ENCODE measurements around the gene CUX1.

- TF ChIP-seq ARID4B (CRISPR knock-in tag; IDR thresholded peaks at IDR 0.05; ENCODE audit: borderline replicate concordance) (no peak), ZNF416 (CRISPR knock-in tag; IDR thresholded peaks at IDR 0.05) (no peak), MXD4 (CRISPR knock-in tag; IDR thresholded peaks at IDR 0.05; ENCODE audit: borderline replicate concordance) (no peak), CTCF (IDR thresholded peaks at IDR 0.05) (no peak), ZNF232 (CRISPR knock-in tag; IDR thresholded peaks at IDR 0.05) (no peak), SP1 (CRISPR knock-in tag; conservative IDR thresholded peaks at IDR 0.05) (no peak), FOXJ3 (CRISPR knock-in tag; IDR thresholded peaks at IDR 0.05; ENCODE audit: borderline replicate concordance) (no peak), NFE2L1 (CRISPR knock-in tag; IDR thresholded peaks at IDR 0.05) (no peak), KAT7 (CRISPR knock-in tag; IDR thresholded peaks at IDR 0.05; ENCODE audit: borderline replicate concordance) (no peak), ATF2 (CRISPR knock-in tag; IDR thresholded peaks at IDR 0.05; ENCODE audit: borderline replicate concordance, low read depth) (no peak)
- TF ChIP-seq, protein P1, sequence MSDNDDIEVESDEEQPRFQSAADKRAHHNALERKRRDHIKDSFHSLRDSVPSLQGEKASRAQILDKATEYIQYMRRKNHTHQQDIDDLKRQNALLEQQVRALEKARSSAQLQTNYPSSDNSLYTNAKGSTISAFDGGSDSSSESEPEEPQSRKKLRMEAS (CRISPR knock-in tag; IDR thresholded peaks at IDR 0.05), result no peak
- TF ChIP-seq, protein P2, sequence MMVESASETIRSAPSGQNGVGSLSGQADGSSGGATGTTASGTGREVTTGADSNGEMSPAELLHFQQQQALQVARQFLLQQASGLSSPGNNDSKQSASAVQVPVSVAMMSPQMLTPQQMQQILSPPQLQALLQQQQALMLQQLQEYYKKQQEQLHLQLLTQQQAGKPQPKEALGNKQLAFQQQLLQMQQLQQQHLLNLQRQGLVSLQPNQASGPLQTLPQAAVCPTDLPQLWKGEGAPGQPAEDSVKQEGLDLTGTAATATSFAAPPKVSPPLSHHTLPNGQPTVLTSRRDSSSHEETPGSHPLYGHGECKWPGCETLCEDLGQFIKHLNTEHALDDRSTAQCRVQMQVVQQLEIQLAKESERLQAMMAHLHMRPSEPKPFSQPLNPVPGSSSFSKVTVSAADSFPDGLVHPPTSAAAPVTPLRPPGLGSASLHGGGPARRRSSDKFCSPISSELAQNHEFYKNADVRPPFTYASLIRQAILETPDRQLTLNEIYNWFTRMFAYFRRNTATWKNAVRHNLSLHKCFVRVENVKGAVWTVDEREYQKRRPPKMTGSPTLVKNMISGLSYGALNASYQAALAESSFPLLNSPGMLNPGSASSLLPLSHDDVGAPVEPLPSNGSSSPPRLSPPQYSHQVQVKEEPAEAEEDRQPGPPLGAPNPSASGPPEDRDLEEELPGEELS (CRISPR knock-in tag; IDR thresholded peaks at IDR 0.05), result no peak
These were observed 232.3 kb downstream of the CUX1 start for GRCh38 chr7:102049765-102050164.
